Transverse colon (tissue), 4 donors: ENCODE measurements around the gene ABCA1. TPM values are rescaled to one million over a fixed set of nuclear protein-coding genes. Genes with fewer than 3 reads are reported as not detected.
A peak's percentile ranks its signal among the peaks of the same experiment; 100 is the strongest.

Source experiments
- DNase-seq: peaks from one replicate; pipeline ENCODE4 v3.0.0-alpha.2; 2019
- H3K27ac ChIP-seq, 4 donors: fragments of 200-600 bp; sonication (generic); 2 replicates each; pipeline ENCODE4 v1.5.1; 2016 to 2018; ENCODE audit warnings: inconsistent platforms in 4 of 4
- H3K27me3 ChIP-seq: fragments of 200-600 bp; sonication (generic); 2 replicates; pipeline ENCODE4 v1.5.1; 2017; ENCODE audit warnings: inconsistent platforms
- H3K36me3 ChIP-seq, 4 donors: fragments of 200-600 bp; sonication (generic); 2 replicates each; pipeline ENCODE4 v1.5.1; 2017 to 2019; ENCODE audit warnings: inconsistent platforms in 4 of 4
- H3K4me1 ChIP-seq, 4 donors: fragments of 200-600 bp; sonication (generic); 2 replicates each; pipeline ENCODE4 v1.5.1; 2017 to 2020; ENCODE audit warnings: inconsistent platforms in 4 of 4
- H3K4me3 ChIP-seq, 4 donors: fragments of 200-600 bp; sonication (generic); 1 replicate in 1 of 4; 2 replicates in 3 of 4; pipeline versions ENCODE4 v1.5.1 to v1.6.1; 2017 to 2019; ENCODE audit warnings: inconsistent platforms in 4 of 4
- H3K9me3 ChIP-seq, 2 donors: fragments of 200-600 bp; sonication (generic); 2 replicates each; pipeline ENCODE4 v1.5.1; 2017 to 2019; ENCODE audit warnings: inconsistent platforms in 2 of 2
- EP300 ChIP-seq: sonication (generic); formaldehyde crosslinking; IDR thresholded peaks from one replicate; pipeline ENCODE4 v1.6.1; 2017; ENCODE audit warnings: antibody characterized with exemption, low read depth
- POLR2A ChIP-seq: fragments of 450-650 bp; IDR thresholded peaks from one replicate; pipeline ENCODE4 v1.6.1; 2016; ENCODE audit warnings: antibody characterized with exemption, mild to moderate bottlenecking, moderate library complexity
- POLR2AphosphoS5 ChIP-seq, 3 donors: sonication (generic); formaldehyde crosslinking; IDR thresholded peaks; one replicate each; pipeline ENCODE4 v1.6.1; 2016; ENCODE audit warnings: antibody characterized with exemption in 3 of 3
- WGBS, 2 donors: methylation state at CpG; one replicate each; pipeline ENCODE4 v1.1.5; 2018; ENCODE audit warnings: low coverage in 1 of 2; 5-methylcytosine and 5-hydroxymethylcytosine counted together
- in situ Hi-C, 4 donors: fragments of 200-750 bp; cut with MboI; loops; one replicate each; pipeline versions ENCODE4 v1.15.0 to v1.15.1; 2017; ENCODE audit warnings: low sequenced_read_pairs in 3 of 4, low pct_ligation_motif_present in 1 of 4, low pct_unique_long_range_greater_than_20kb in 1 of 4
- intact Hi-C: fragments of 100-400 bp; cut with DNase I; formaldehyde crosslinking; loops from one replicate; pipeline ENCODE4 v1.15.1; 2023; ENCODE audit warnings: low total_unique reads
- total RNA-seq, 4 donors: library from RNA; depleted of rRNA; stranded (reverse); fragments of >200 nt; gene quantifications; one replicate each; pipeline ENCODE4 v1.1.0, GENCODE V29; 2016
- TF ChIP-seq, protein P1 (sequence below), 5 experiments: fragments of 200-600 bp in 3 of 5; fragments of 450-650 bp in 2 of 5; sonication (generic) in 3 of 5; IDR thresholded peaks; 1 replicate in 2 of 5; 2 replicates in 3 of 5; pipeline ENCODE4 v1.5.1; 2016 to 2017; ENCODE audit warnings: antibody characterized with exemption in 5 of 5, inconsistent platforms in 3 of 5, mild to moderate bottlenecking in 2 of 5, moderate library complexity in 1 of 5

Gene ABCA1
- total RNA-seq, 4 donors from 2014 or later = 20.5 to 67.3 (median 60.5) TPM

- no peak overlapping the region for H3K4me3 ChIP-seq
- no peaks in the 10 kb centered on the region for H3K27me3 ChIP-seq
- in situ Hi-C loops (loop anchor here in 1 of 4 donors (25.0 kb wide), 1 partner anchor 539 kb away; no protein-coding TSS in a partner anchor), intact Hi-C loops (no loop called here)
- H3K4me1 ChIP-seq = peaks cover 28 to 61% (median 37%) of the 10 kb centered on the region in 4 donors
- peak overlapping the region; percentile 60 to 81 (median 72) for H3K27ac ChIP-seq
- H3K9me3 ChIP-seq = no peaks in the 10 kb centered on the region
- peaks cover 0 to 8% (median 0%) of the 10 kb centered on the region in 4 donors for H3K36me3 ChIP-seq
- WGBS, 2 donors = 70% methylated on average over 5 to 6 of the region's 6 CpGs
- peak; percentile 28 for DNase-seq
- peak in 2 of 3 donors; percentile 28 to 57 for TF ChIP-seq POLR2AphosphoS5 (IDR thresholded peaks at IDR 0.05)
- TF ChIP-seq POLR2A = no peak
- TF ChIP-seq EP300 = peak; percentile 60
- TF ChIP-seq, protein P1, sequence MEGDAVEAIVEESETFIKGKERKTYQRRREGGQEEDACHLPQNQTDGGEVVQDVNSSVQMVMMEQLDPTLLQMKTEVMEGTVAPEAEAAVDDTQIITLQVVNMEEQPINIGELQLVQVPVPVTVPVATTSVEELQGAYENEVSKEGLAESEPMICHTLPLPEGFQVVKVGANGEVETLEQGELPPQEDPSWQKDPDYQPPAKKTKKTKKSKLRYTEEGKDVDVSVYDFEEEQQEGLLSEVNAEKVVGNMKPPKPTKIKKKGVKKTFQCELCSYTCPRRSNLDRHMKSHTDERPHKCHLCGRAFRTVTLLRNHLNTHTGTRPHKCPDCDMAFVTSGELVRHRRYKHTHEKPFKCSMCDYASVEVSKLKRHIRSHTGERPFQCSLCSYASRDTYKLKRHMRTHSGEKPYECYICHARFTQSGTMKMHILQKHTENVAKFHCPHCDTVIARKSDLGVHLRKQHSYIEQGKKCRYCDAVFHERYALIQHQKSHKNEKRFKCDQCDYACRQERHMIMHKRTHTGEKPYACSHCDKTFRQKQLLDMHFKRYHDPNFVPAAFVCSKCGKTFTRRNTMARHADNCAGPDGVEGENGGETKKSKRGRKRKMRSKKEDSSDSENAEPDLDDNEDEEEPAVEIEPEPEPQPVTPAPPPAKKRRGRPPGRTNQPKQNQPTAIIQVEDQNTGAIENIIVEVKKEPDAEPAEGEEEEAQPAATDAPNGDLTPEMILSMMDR (IDR thresholded peaks at IDR 0.05) = no peak
These were observed 55.1 kb downstream of the ABCA1 start for GRCh38 chr9:104872656-104873488.

DNA sequence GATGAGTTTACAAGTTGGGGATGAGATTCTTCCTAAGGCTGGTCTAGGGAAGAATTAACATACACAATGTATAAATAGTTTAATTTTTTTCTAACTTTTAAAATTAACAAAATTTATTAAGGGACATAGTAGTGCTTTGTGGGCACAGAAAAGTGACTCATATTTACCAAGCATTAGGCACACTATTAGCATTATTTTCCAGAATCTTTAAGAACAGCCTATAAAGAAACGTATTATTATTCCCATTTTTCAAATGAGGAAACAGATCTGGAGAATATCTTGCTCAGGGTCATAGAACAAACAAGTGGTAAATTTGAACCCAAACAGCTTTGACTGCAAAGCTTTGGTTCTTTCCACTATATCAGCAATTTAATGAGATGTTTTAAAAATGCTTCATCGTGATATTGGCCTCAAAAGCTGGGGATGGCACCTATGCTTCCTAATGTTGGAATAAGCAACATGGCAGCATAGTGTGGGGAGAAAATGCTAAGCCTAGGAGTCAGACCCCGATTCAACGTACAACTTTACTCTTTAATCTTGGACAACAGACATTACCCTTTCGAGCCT, 55.9 kb downstream of the ABCA1 start:
- WGBS, 2 donors = 48 to 86% methylated on average over 2 to 5 of the region's 5 CpGs
- DNase-seq = no peak
- TF ChIP-seq POLR2AphosphoS5 (IDR thresholded peaks at IDR 0.05) (no peak), POLR2A (no peak), EP300 (no peak)
- TF ChIP-seq, protein P1 (IDR thresholded peaks at IDR 0.05) = no peak
- Histone ChIP-seq H3K4me3 (no peak overlapping the region), H3K27ac (peak overlapping the region; percentile 60 to 81 (median 72)), H3K27me3 (no peaks in the 10 kb centered on the region), H3K9me3 (no peaks in the 10 kb centered on the region), H3K4me1 (peaks cover 28 to 61% (median 37%) of the 10 kb centered on the region in 4 donors), H3K36me3 (peaks cover 0 to 10% (median 0%) of the 10 kb centered on the region in 4 donors)
- in situ Hi-C loops (loop anchor here in 1 of 4 donors (25.0 kb wide), 1 partner anchor 540 kb away; no protein-coding TSS in a partner anchor), intact Hi-C loops (no loop called here)

GRCh38 chr9:104869811-104870210, 58.1 kb downstream of the ABCA1 start:
- intact Hi-C loops (loop anchor here (10.0 kb wide), 1 partner anchor 545 kb away; no protein-coding TSS in a partner anchor), in situ Hi-C loops (loop anchor here in 3 of 4 donors (10.0 to 25.0 kb wide), 4 partner anchors 55 to 545 kb away; partner anchors contain the start of gene ABCA1 (in 1 of the 3))
- no peak for TF ChIP-seq POLR2AphosphoS5 (IDR thresholded peaks at IDR 0.05)
- no peak for TF ChIP-seq POLR2A
- no peak for TF ChIP-seq EP300
- TF ChIP-seq, protein P1 (IDR thresholded peaks at IDR 0.05) = no peak
- Histone ChIP-seq H3K4me3 (no peak overlapping the region), H3K36me3 (peaks cover 0 to 10% (median 0%) of the 10 kb centered on the region in 4 donors), H3K27me3 (no peaks in the 10 kb centered on the region), H3K9me3 (no peaks in the 10 kb centered on the region), H3K27ac (peak overlapping the region; percentile 72 to 81 (median 76)), H3K4me1 (peaks cover 28 to 77% (median 44%) of the 10 kb centered on the region in 4 donors)
- 68% methylated on average over 1 of the region's 1 CpG; no CpG with 5 or more reads in 1 of the 2 donors for WGBS, 2 donors
- DNase-seq = no peak
